GM18499 (cell line): ENCODE data around the gene TRIP10.

Experiments used
- ATAC-seq: cut with Tn5 transposase; IDR thresholded peaks from one replicate; pipeline ENCODE4 v1.9.1; 2021; ENCODE audit warnings: moderate number of reproducible peaks; ENCODE audit not compliant: insufficient read depth, unreplicated experiment

The TRIP10 gene

GRCh38 chr19:6724631-6725492 lies 14.6 kb upstream of the TRIP10 start:
- ATAC-seq: no peak

DNA sequence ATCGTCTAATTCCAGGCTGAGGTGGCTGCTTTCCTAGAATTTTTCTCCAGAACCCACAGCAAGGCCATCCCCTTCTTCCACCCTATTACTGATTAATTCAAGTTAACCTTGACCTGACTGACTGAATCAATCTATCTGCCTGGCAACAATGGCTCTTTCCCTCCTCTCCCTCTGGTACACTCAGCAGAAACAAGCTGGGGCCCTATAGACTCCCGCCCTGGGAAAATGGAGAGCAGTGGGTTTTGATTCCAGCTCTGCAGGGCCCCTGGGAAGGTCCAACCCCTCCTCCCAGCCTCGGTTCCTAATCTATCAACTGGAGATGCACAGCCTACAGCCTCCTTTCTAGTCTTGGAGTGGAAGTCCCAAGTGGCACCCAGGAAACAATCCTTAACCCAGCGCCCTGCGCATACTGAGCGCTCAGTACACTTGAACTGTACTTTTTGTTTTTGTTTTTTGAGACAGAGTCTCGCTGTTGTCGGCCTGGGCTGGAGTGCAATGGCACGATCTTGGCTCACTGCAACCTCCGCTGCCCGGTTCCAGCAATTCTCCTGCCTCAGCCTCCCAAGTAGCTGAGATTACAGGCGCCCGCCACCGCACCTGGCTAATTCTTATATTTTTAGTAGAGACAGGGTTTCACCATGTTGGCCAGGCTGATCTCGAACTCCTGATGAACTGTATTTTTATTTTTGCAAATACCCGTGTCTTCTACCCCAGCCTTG lies 13.8 kb upstream of the TRIP10 start:
- ATAC-seq: no peak

- ATAC-seq: no peak
These were observed 11.1 kb upstream of the TRIP10 start for GRCh38 chr19:6728346-6728745.

DNA sequence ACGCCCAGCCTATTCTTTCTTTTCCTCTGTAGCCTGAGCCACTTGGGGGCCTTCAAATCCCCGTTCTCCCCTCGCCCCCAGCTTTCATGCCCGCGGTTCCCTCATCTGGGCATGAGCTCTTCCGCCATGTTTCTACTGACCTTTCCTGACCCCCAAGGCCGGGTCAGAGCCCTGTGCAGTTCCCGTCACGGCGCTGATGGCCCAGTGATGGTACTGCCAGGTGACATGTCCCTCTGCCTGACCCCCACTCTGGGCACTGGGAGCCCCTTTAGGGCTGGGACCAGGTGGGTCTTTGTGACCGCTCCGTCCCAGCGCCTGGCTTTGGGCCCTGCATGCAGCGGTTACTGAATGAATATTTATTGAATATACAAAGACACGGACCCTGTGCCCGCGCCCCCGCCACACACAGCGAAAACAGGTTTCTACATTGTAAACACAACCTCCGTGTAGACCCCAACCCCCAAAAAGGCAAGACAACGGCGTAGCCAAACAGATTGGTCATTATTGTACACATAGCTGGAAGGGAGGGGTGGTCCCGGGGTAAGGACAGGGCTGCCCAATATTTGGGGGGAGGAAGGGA lies 9.8 kb upstream of the TRIP10 start:
- ATAC-seq: no peak

GRCh38 chr19:6730153-6730804 lies 9.2 kb upstream of the TRIP10 start:
- no peak for ATAC-seq

- no peak for ATAC-seq
These were observed 8.4 kb upstream of the TRIP10 start for GRCh38 chr19:6730941-6731670.

DNA sequence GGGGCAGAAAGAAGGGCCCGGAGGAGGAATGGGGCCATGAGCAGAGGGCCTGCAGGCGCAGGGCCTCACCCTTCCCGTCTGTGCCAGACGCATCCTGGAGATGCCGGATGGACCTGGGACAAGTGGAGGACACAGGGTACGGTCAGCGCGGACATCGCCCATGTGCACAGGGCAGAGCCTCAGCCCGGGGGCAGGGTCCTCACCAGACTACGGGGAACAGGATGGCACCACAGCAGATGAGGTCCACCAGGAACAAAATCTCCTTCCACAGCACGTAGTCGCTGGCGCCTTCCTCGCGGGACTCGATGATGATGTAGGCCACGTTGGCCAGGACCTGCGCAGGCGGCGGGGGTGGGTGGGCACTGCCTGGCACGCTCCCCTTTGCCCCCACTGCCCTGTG lies 7.7 kb upstream of the TRIP10 start:
- ATAC-seq: no peak

- no peak for ATAC-seq
These were observed 6.6 kb upstream of the TRIP10 start for GRCh38 chr19:6732803-6733337.

GRCh38 chr19:6733338-6734095 lies 6.0 kb upstream of the TRIP10 start:
- ATAC-seq: no peak

DNA sequence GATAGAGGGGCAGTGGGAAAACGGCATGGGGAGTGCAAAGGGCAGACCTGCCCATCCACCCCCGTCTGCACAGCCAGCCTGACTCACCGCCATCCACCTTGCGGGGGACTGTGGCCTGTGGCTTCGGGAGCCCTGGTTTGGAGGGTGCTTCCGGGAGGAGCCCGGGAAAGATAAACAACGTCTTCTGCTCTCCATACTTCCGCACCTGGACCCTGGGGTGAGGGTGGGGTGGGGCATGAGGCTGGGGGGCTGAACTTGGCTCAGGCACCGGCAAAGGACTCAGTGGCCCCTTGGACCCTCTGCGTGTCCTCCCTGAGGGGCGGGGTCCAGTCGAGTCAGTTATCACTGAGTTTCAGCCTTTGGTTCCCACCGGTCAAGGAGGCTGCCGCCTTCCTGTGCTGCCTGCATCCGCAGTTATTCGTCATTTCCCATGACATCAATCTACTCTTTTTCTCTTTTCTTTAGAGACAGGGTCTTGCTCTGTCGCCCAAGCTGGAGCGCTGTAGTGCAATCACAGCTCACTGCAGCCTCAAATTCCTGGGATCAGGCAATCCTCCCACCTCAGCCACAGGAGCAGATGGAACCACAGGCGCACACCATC lies 5.3 kb upstream of the TRIP10 start:
- ATAC-seq: no peak

DNA sequence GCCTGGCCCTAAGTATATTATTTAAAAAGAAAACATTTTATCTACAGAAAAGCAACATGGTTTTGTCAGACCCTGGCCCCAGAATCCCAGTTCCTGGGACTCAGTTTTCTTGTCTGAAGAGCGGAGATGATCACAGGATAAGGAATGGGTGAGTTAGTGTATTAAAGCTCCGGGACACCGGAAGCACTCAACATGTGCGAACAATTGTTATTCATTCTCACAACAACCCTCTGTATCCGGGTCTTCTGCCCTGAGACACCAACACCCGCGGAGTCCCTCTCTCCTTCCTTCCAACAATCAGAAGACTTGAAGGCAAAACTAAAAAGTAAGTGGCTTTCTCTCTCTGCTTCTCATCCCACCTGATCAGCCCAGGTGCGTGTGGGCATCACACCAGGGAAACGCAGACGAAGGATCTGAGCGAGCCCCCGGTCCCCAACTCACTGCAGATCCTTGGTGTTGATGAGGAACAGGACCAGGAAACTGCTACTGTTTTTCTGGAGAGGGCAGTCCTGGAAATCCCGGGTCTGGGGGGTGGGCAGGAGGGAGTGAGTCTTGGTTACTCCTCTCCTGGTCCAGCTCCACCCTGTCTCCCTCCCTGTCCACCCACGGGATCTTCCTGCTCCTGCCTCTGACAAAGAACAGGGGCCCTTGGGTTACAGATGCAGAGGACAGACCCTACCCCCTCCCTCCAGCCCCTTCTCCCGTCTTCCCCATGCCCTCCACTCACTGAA lies 4.1 kb upstream of the TRIP10 start:
- ATAC-seq: no peak

DNA sequence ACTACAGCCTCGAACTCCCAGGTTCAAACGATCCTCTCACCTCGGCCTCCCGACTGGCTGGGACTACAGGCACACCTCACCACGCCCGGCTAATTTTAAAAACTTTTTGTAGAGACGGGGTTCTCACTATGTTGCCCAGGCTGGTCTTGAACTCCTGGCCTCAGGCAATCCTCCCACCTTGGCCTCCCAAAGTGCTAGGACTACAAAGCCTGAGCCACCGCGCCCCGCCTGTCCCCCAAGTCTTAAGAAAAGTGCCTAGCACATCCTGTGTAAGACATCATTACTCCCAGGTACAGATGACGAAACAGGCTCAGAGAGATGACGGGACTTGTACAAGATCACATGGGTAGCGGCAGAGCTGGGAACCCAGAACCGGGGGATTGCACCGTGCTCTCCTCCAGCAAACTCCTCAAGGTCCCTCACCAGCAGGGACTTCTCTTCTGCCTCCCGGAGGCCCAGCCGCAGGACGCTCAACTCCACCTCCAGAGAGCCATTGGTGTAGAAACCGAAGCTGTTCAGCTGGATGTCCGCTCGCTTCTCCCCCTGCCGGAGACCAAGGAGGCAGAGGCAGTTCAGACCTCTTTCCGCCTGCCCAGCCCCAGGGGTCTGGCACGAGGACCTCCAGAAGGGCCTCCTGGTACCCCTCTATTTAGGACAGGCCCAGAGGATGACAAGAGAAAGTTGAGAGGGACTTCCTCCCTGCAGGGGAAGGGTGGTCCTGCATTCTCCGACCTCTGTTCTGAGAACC lies 3.1 kb upstream of the TRIP10 start:
- ATAC-seq: no peak

- no peak for ATAC-seq
These were observed 2.6 kb upstream of the TRIP10 start for GRCh38 chr19:6736917-6737283.

DNA sequence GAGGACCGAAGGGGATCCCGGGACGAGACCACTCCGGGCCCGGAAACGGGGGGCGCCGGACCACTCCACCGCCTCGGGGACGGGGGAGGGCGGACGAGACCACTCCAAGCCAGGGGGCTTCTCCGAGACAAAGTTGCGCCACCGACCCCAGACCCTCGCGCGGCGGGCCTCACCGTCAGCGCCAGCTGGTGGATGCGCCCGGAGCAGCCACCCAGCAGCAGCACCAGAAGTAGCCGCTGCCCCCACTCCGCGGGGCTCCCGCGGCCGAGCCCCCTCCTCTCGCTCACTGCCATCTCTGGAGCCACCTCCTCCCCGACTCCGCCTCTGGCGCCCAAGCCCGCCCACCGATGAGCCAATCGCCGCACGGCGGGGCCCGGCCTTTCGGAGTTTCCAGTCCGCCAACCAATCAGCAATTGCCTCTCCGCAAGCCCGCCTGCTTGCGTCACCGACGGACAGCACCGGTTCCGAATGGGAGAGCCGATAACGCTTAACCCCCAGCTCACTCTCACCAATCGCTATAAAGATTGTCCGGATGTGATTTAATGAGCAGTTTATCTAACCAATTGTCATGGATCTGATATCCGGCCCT lies 2.1 kb upstream of the TRIP10 start, which contains the start of gene GPR108:
TSS of gene GPR108 (minus strand) at position 297 of the 589 bp plus-strand sequence. CDS start at position 293, 4 bp downstream.
- ATAC-seq: peak; percentile 56

- ATAC-seq: no peak
These were observed 1.4 kb upstream of the TRIP10 start for GRCh38 chr19:6737873-6738786.

DNA sequence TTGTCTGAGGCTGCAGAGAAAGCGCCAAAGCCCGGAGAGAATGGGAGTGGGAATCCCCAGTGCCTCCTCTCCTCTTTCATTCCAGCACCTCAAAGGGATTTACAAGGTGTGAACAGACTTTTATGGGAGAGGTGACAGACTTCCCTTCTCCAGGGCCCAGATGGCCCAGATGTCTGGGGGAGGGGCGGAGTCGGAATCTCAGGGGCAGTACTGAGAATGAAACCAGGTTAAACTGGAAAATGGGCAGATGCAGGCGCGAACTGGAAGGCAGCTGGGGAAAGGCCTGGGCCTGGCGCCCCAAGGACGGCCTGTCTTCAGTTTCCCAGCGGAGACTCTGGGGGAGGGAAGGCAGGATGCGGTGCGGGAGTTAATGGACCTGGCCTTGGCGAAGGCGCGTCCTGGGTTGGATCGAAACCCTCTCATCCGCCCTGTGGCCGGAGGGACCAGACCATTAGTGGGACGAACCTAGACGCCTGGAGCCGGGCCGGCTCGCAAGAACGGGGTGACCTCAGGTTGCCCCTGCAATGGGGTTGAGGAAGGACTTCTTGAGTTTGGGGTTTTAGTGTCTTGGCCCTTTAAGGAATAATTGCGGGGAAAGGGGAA lies 592 bp upstream of the TRIP10 start:
- no peak for ATAC-seq
